Endothelial cell of umbilical vein (primary cell): Measurements from ENCODE around the gene ANKRD44.

ENCODE experiments used
- CTCF ChIP-seq, 2 donors: IDR thresholded peaks; 1 replicate in 1 of 2; 2 replicates in 1 of 2; pipeline ENCODE4 v1.5.1; 2011; ENCODE audit warnings: low read length in 2 of 2, mild to moderate bottlenecking in 2 of 2, moderate library complexity in 2 of 2, control low read depth in 1 of 2, inconsistent platforms in 1 of 2, low read depth in 1 of 2; ENCODE audit not compliant: insufficient read depth in 1 of 2; ENCODE audit errors: extremely low read depth in 1 of 2
- EZH2 ChIP-seq: IDR thresholded peaks from 2 replicates; pipeline ENCODE4 v1.6.1; 2012; ENCODE audit warnings: borderline replicate concordance, low read depth, mild to moderate bottlenecking, moderate library complexity, low read length, inconsistent platforms; ENCODE audit not compliant: severe bottlenecking
- FOS ChIP-seq: IDR thresholded peaks from 2 replicates; pipeline ENCODE4 v1.6.1; 2011; ENCODE audit warnings: mild to moderate bottlenecking, low read length, moderate library complexity, borderline replicate concordance; ENCODE audit not compliant: insufficient read depth
- GATA2 ChIP-seq: IDR thresholded peaks from 2 replicates; pipeline ENCODE4 v1.7.0; 2011; ENCODE audit warnings: low read depth, mild to moderate bottlenecking, moderate library complexity, mixed read lengths, low read length; ENCODE audit not compliant: insufficient read length, insufficient read depth
- MAX ChIP-seq: IDR thresholded peaks from 2 replicates; pipeline ENCODE4 v1.6.1; 2011; ENCODE audit not compliant: insufficient read depth, insufficient read length
- MYC ChIP-seq: IDR thresholded peaks from one replicate; pipeline ENCODE4 v1.6.1; 2011; ENCODE audit warnings: mild to moderate bottlenecking, low read depth, low read length
- POLR2A ChIP-seq: IDR thresholded peaks from 2 replicates; pipeline ENCODE4 v1.6.1; 2012; ENCODE audit warnings: low read depth, mild to moderate bottlenecking, control low read depth, low read length
- POLR2AphosphoS5 ChIP-seq: IDR thresholded peaks from 2 replicates; pipeline ENCODE4 v1.6.1; 2012; ENCODE audit warnings: low read depth, mild to moderate bottlenecking, control low read depth, low read length, moderate library complexity; ENCODE audit not compliant: insufficient read depth

- TF ChIP-seq CTCF (IDR thresholded peaks at IDR 0.05; ENCODE audit: extremely low read depth in 1 of 2, insufficient read depth in 1 of 2, low read depth in 1 of 2, low read length in 2 of 2) (no peak), POLR2A (no peak), MAX (no peak), MYC (no peak), EZH2 (no peak), POLR2AphosphoS5 (no peak), GATA2 (no peak), FOS (no peak)
Observed at GRCh38 chr2:197248623-197249022, 62.0 kb downstream of the ANKRD44 start.
